Thyroid gland (tissue), 4 donors: Measurements from ENCODE around the gene RPLP1. TPM values are rescaled to one million over a fixed set of nuclear protein-coding genes. Genes with fewer than 3 reads are reported as not detected.

ENCODE experiments used
- DNase-seq, 2 donors: peaks; one replicate each; pipeline ENCODE4 v3.0.0-alpha.2; 2019
- H3K27ac ChIP-seq, 3 donors: fragments of 200-600 bp; sonication (generic); 1 replicate in 2 of 3; 2 replicates in 1 of 3; pipeline ENCODE4 v1.5.1; 2016 to 2019; ENCODE audit warnings: mild to moderate bottlenecking in 1 of 3, moderate library complexity in 1 of 3
- H3K27me3 ChIP-seq: fragments of 200-600 bp; sonication (generic); one replicate; pipeline ENCODE4 v1.5.1; 2019
- H3K36me3 ChIP-seq, 2 donors: fragments of 200-600 bp; sonication (generic); one replicate each; pipeline ENCODE4 v1.5.1; 2016 to 2019
- H3K4me1 ChIP-seq, 2 donors: fragments of 200-600 bp; sonication (generic); one replicate each; pipeline ENCODE4 v1.5.1; 2017 to 2019
- H3K4me3 ChIP-seq, 3 donors: fragments of 200-600 bp; sonication (generic); replicated peaks in 1 of 3; 1 replicate in 2 of 3; 2 replicates in 1 of 3; pipeline ENCODE4 v1.5.1; 2016; ENCODE audit warnings: mild to moderate bottlenecking in 1 of 3
- H3K9me3 ChIP-seq: fragments of 200-600 bp; sonication (generic); one replicate; pipeline ENCODE4 v1.5.1; 2017
- POLR2A ChIP-seq, 2 donors: fragments of 450-650 bp; IDR thresholded peaks; one replicate each; pipeline ENCODE4 v1.6.1; 2017; ENCODE audit warnings: antibody characterized with exemption in 2 of 2, mild to moderate bottlenecking in 2 of 2, moderate library complexity in 1 of 2
- WGBS, 2 donors: methylation state at CpG; one replicate each; pipeline ENCODE4 v1.1.5; 2017; 5-methylcytosine and 5-hydroxymethylcytosine counted together
- intact Hi-C: fragments of 100-400 bp; cut with DNase I; formaldehyde crosslinking; loops from one replicate; pipeline ENCODE4 v1.15.1; 2023
- total RNA-seq, 4 donors: library from RNA; depleted of rRNA; stranded (reverse); fragments of >200 nt; gene quantifications; one replicate each; pipeline ENCODE4 v1.2.3, GENCODE V29; 2016
- TF ChIP-seq, protein P1 (sequence below), 6 experiments: fragments of 200-600 bp in 3 of 6; fragments of 450-650 bp in 3 of 6; sonication (generic) in 3 of 6; IDR thresholded peaks; one replicate each; pipeline ENCODE4 v1.5.1; 2016 to 2019; ENCODE audit warnings: antibody characterized with exemption in 6 of 6, mild to moderate bottlenecking in 2 of 6, inconsistent platforms in 1 of 6, moderate library complexity in 1 of 6

The RPLP1 gene
- total RNA-seq, 4 donors from 2014 or later: 401 to 2,289 (median 606) TPM

GRCh38 chr15:69424001-69424400, 28.6 kb upstream of the RPLP1 start:
- intact Hi-C loops: no loop called here

DNA sequence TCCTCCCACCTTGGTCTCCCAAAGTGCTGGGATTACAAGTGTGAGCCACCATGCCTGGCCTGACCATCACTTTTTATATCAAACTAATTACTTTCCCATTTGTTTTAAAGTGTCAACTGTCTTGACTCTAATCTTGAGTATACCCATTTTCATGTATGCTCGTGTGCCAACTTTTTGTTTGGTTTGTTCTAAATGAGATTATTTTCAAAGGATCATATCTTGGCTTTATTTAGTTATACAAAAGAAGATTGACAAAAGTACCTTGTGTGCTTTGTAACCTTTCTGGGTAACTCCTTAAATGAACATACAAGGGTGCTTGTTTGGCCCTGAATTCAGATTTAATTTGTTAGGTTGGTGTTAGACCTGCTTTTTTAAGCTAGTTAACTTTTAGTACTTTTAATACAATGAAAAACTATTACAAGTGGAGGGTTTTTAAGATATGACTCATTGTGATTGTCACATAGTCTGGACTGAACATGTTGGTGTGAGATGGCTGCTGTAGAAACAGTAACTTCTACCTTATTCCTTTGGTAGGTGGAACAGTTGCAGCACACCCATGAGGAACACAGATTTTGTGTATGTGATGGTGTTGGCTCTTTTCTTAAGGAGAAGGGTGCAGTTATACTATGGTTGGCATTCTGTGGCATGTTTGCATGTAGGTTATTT, 27.7 kb upstream of the RPLP1 start:
- intact Hi-C loops: no loop called here
- no peaks in the 10 kb centered on the region for H3K9me3 ChIP-seq
- no peak overlapping the region for H3K27ac ChIP-seq
- no peak overlapping the region for H3K4me3 ChIP-seq
- TF ChIP-seq, protein P1, sequence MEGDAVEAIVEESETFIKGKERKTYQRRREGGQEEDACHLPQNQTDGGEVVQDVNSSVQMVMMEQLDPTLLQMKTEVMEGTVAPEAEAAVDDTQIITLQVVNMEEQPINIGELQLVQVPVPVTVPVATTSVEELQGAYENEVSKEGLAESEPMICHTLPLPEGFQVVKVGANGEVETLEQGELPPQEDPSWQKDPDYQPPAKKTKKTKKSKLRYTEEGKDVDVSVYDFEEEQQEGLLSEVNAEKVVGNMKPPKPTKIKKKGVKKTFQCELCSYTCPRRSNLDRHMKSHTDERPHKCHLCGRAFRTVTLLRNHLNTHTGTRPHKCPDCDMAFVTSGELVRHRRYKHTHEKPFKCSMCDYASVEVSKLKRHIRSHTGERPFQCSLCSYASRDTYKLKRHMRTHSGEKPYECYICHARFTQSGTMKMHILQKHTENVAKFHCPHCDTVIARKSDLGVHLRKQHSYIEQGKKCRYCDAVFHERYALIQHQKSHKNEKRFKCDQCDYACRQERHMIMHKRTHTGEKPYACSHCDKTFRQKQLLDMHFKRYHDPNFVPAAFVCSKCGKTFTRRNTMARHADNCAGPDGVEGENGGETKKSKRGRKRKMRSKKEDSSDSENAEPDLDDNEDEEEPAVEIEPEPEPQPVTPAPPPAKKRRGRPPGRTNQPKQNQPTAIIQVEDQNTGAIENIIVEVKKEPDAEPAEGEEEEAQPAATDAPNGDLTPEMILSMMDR (IDR thresholded peaks at IDR 0.05): no peak
- TF ChIP-seq POLR2A (IDR thresholded peaks at IDR 0.05): no peak
- no peak for DNase-seq
- no peaks in the 10 kb centered on the region for H3K27me3 ChIP-seq
- H3K4me1 ChIP-seq: no peaks in the 10 kb centered on the region
- no peaks in the 10 kb centered on the region for H3K36me3 ChIP-seq
- WGBS, 2 donors: 98 to 100% methylated on average over 1 of the region's 1 CpG

More at GRCh38 chr15:69424001-69424400, 28.6 kb upstream of the RPLP1 start:
- no peak for TF ChIP-seq POLR2A (IDR thresholded peaks at IDR 0.05)
- TF ChIP-seq, protein P1 (IDR thresholded peaks at IDR 0.05): no peak
- Histone ChIP-seq H3K27ac (no peak overlapping the region), H3K4me1 (no peaks in the 10 kb centered on the region), H3K9me3 (no peaks in the 10 kb centered on the region), H3K4me3 (no peak overlapping the region), H3K36me3 (no peaks in the 10 kb centered on the region), H3K27me3 (no peaks in the 10 kb centered on the region)
- no peak for DNase-seq
- 93 to 95% methylated on average over 2 of the region's 2 CpGs for WGBS, 2 donors

- no peak for TF ChIP-seq POLR2A (IDR thresholded peaks at IDR 0.05)
- TF ChIP-seq, protein P1 (IDR thresholded peaks at IDR 0.05): no peak
- no peaks in the 10 kb centered on the region for H3K36me3 ChIP-seq
- H3K27me3 ChIP-seq: no peaks in the 10 kb centered on the region
- H3K27ac ChIP-seq: no peak overlapping the region
- no peak for DNase-seq
- H3K9me3 ChIP-seq: no peaks in the 10 kb centered on the region
- intact Hi-C loops: no loop called here
- 96 to 98% methylated on average over 1 of the region's 1 CpG for WGBS, 2 donors
- H3K4me1 ChIP-seq: no peaks in the 10 kb centered on the region
- no peak overlapping the region for H3K4me3 ChIP-seq
Measured at GRCh38 chr15:69433831-69434230, 18.8 kb upstream of the RPLP1 start.

DNA sequence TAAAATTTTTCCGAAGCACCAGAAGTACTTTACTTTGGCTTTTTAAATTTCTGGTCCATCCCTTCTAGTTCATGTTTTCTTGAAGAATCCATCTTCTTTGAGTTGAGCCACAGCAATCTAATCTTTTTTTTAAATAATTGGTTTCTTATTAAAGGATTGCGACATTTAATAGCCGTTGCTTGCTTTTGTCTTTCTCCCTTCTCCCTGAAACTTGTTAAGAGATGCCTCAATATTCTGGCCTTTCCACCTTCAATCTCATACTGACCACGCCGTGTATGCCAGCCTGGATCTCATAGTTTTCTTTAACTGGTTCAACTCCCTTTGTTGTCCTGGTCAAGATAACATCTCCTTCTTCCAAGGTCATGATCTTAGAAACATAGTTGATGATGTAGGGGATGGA, 18.4 kb upstream of the RPLP1 start:
- TF ChIP-seq POLR2A (IDR thresholded peaks at IDR 0.05): no peak
- TF ChIP-seq, protein P1 (IDR thresholded peaks at IDR 0.05): no peak
- no peak overlapping the region for H3K4me3 ChIP-seq
- 95 to 98% methylated on average over 5 of the region's 5 CpGs for WGBS, 2 donors

GRCh38 chr15:69434679-69435078, 17.9 kb upstream of the RPLP1 start:
- 98% methylated on average over 16 to 18 of the region's 18 CpGs for WGBS, 2 donors
- intact Hi-C loops: no loop called here
- DNase-seq: no peak
- Histone ChIP-seq H3K9me3 (no peaks in the 10 kb centered on the region), H3K27ac (no peak overlapping the region), H3K27me3 (no peaks in the 10 kb centered on the region), H3K4me3 (no peak overlapping the region), H3K36me3 (no peaks in the 10 kb centered on the region), H3K4me1 (no peaks in the 10 kb centered on the region)
- TF ChIP-seq, protein P1 (IDR thresholded peaks at IDR 0.05): no peak
- no peak for TF ChIP-seq POLR2A (IDR thresholded peaks at IDR 0.05)

More for the DNA sequence above, 18.4 kb upstream of the RPLP1 start:
- H3K9me3 ChIP-seq: no peaks in the 10 kb centered on the region
- no peaks in the 10 kb centered on the region for H3K4me1 ChIP-seq
- H3K36me3 ChIP-seq: no peaks in the 10 kb centered on the region
- H3K27me3 ChIP-seq: no peaks in the 10 kb centered on the region
- no peak for DNase-seq
- H3K27ac ChIP-seq: no peak overlapping the region
- intact Hi-C loops: no loop called here
